Effector memory CD4-positive, alpha-beta T cell (primary cell): Measurements from ENCODE around the gene SLC25A2.
"Not testable (repeated sequence)": the region's sequence is repeated elsewhere in the genome, so short reads cannot be mapped to it uniquely, and the experiment has no call there.

Source experiments
- DNase-seq, 3 donors: peaks; one replicate each; pipeline ENCODE4 v3.0.0-alpha.2; 2020
- H3K27ac ChIP-seq: 2 replicates; pipeline ENCODE4 v1.7.0; 2013; ENCODE audit warnings: mild to moderate bottlenecking, low read length, moderate library complexity; ENCODE audit not compliant: insufficient read depth, poor library complexity, severe bottlenecking
- H3K27me3 ChIP-seq: replicated peaks from 2 replicates; pipeline ENCODE4 v1.7.0; 2013; ENCODE audit warnings: mild to moderate bottlenecking, low read length; ENCODE audit not compliant: insufficient read depth, control insufficient read depth, poor library complexity, severe bottlenecking
- H3K36me3 ChIP-seq: 2 replicates; pipeline ENCODE4 v1.7.0; 2013; ENCODE audit warnings: mild to moderate bottlenecking, low read length, moderate library complexity; ENCODE audit not compliant: control insufficient read depth, insufficient read depth
- H3K4me1 ChIP-seq: 2 replicates; pipeline ENCODE4 v1.7.0; 2013; ENCODE audit warnings: low read length, mild to moderate bottlenecking; ENCODE audit not compliant: control insufficient read depth, insufficient read depth, poor library complexity, severe bottlenecking
- H3K4me3 ChIP-seq: 2 replicates; pipeline ENCODE4 v1.7.0; 2013; ENCODE audit warnings: low read length, low read depth, mild to moderate bottlenecking; ENCODE audit not compliant: insufficient read depth, poor library complexity, severe bottlenecking
- H3K9me3 ChIP-seq: 2 replicates; pipeline ENCODE4 v1.7.0; 2013; ENCODE audit warnings: mild to moderate bottlenecking, low read length, moderate library complexity; ENCODE audit not compliant: control insufficient read depth
- total RNA-seq, 3 donors: gene quantifications; one replicate each; lab custom pipeline; 2026; lab: John Stamatoyannopoulos, UW

The SLC25A2 gene
- total RNA-seq = 0 to 1.4 (median 1.4) reads per million in 3 donors

GRCh38 chr5:141303756-141304155, at the start of gene SLC25A2:
Gene SLC25A2 (minus strand): TSS chr5:141304049. CDS start chr5:141303865, 184 bp downstream.
- no peak for DNase-seq
- Histone ChIP-seq H3K27me3 (no peaks in the 10 kb centered on the region), H3K27ac (no peak within 1 kb of the TSS), H3K36me3 (no peaks in the 10 kb centered on the region), H3K4me3 (no peak within 1 kb of the TSS), H3K4me1 (no peaks in the 10 kb centered on the region), H3K9me3 (peaks cover 36% of the 10 kb centered on the region)

DNA sequence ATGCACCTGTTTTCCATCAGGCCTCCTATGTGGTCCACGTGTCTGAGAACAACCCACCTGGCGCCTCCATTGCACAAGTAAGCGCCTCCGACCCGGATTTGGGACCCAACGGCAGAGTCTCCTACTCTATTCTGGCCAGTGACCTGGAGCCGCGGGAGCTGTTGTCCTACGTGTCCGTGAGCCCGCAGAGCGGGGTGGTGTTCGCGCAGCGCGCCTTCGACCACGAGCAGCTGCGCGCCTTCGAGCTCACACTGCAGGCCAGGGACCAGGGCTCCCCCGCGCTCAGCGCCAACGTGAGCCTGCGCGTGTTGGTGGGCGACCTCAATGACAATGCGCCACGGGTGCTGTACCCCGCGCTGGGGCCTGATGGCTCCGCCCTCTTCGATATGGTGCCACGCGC, 47.7 kb upstream of the SLC25A2 start:
- Histone ChIP-seq H3K9me3 (no peaks in the 10 kb centered on the region), H3K4me3 (no peak overlapping the region), H3K27me3 (peaks cover 8% of the 10 kb centered on the region), H3K4me1 (no peaks in the 10 kb centered on the region), H3K27ac (no peak overlapping the region), H3K36me3 (no peaks in the 10 kb centered on the region)
- DNase-seq = no peak

DNA sequence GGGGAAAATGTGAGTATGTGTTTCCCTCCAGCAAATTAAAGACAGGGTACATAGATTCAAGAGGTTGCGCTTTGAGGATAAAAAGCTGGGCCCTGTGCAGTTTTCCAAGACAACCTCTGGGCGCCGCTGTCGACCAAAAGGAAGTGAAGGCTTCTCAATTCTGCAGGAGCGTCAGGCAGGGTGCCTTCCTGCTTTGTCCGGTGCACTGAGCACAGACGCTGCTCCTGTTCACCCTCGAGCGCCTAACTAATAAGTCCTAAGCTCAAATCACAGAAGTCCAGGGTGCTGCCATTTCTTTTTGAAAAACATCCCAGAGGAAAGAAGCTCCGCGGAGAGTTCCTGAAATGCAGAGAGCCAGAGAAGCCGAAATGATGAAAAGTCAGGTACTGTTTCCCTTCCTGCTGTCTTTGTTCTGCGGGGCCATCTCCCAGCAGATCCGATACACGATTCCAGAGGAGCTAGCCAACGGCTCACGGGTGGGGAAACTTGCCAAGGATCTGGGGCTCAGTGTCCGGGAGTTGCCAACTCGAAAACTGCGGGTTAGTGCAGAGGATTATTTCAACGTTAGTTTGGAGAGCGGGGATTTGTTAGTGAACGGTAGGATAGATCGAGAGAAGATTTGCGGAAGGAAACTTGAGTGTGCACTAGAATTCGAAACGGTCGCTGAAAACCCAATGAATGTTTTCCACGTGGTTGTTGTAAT, 46.2 kb upstream of the SLC25A2 start, which contains the start of gene PCDHGB1:
Gene PCDHGB1 (plus strand): TSS at position 183 of the 703 bp plus-strand sequence. CDS start 162 bp downstream, at position 345.
- H3K27ac ChIP-seq = no peak within 1 kb of the TSS
- H3K27me3 ChIP-seq = peaks cover 10% of the 10 kb centered on the region
- H3K9me3 ChIP-seq = no peaks in the 10 kb centered on the region
- no peaks in the 10 kb centered on the region for H3K4me1 ChIP-seq
- H3K36me3 ChIP-seq = no peaks in the 10 kb centered on the region
- no peak within 1 kb of the TSS for H3K4me3 ChIP-seq
- peak in 1 of 3 donors; percentile 12 for DNase-seq

- not testable (repeated sequence) for H3K4me1 ChIP-seq, H3K36me3 ChIP-seq, H3K9me3 ChIP-seq, H3K4me3 ChIP-seq, H3K27ac ChIP-seq, DNase-seq
- peaks cover 12% of the 10 kb centered on the region for H3K27me3 ChIP-seq
These were observed 42.2 kb upstream of the SLC25A2 start for GRCh38 chr5:141346017-141346416.

GRCh38 chr5:141345327-141345726, 41.5 kb upstream of the SLC25A2 start:
- no peak for DNase-seq
- Histone ChIP-seq H3K4me1 (no peaks in the 10 kb centered on the region), H3K4me3 (no peak overlapping the region), H3K9me3 (no peaks in the 10 kb centered on the region), H3K27me3 (peaks cover 12% of the 10 kb centered on the region), H3K36me3 (no peaks in the 10 kb centered on the region), H3K27ac (no peak overlapping the region)

DNA sequence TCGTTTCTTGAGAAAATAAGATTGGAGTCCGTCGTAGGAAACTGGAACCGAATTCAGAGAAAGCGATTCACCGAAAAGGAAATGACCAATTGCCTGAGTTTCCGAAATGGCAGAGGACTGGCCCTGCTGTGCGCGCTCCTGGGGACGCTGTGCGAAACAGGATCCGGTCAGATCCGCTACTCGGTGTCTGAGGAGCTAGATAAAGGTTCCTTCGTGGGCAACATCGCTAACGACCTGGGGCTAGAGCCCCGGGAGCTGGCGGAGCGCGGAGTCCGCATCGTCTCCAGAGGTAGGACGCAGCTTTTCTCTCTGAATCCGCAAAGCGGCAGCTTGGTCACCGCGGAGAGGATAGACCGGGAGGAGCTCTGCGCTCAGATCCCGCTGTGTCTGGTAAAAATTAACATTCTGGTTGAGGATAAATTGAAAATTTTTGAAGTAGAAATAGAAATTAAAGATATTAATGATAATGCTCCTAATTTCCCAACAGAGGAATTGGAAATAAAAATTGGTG, 40.2 kb upstream of the SLC25A2 start:
- no peak for DNase-seq
- Histone ChIP-seq H3K27me3 (peaks cover 10% of the 10 kb centered on the region), H3K36me3 (no peaks in the 10 kb centered on the region), H3K27ac (no peak overlapping the region), H3K4me3 (no peak overlapping the region), H3K9me3 (no peaks in the 10 kb centered on the region), H3K4me1 (no peaks in the 10 kb centered on the region)

- H3K27ac ChIP-seq = no peak within 1 kb of the TSS
- DNase-seq = no peak
- no peaks in the 10 kb centered on the region for H3K36me3 ChIP-seq
- H3K27me3 ChIP-seq = peaks cover 12% of the 10 kb centered on the region
- no peak within 1 kb of the TSS for H3K4me3 ChIP-seq
- no peaks in the 10 kb centered on the region for H3K4me1 ChIP-seq
- H3K9me3 ChIP-seq = no peaks in the 10 kb centered on the region
These were observed 39.5 kb upstream of the SLC25A2 start, which contains the start of gene PCDHGA3 for GRCh38 chr5:141343242-141343952. Gene PCDHGA3 (plus strand): TSS chr5:141343829. CDS start chr5:141344034, 205 bp downstream.

- no peaks in the 10 kb centered on the region for H3K36me3 ChIP-seq
- H3K27ac ChIP-seq = no peak overlapping the region
- no peak overlapping the region for H3K4me3 ChIP-seq
- H3K9me3 ChIP-seq = no peaks in the 10 kb centered on the region
- no peak for DNase-seq
- H3K4me1 ChIP-seq = no peaks in the 10 kb centered on the region
- H3K27me3 ChIP-seq = peaks cover 18% of the 10 kb centered on the region
These were observed 38.9 kb upstream of the SLC25A2 start for GRCh38 chr5:141342773-141343172.

GRCh38 chr5:141340781-141341354, 37.0 kb upstream of the SLC25A2 start:
- DNase-seq, H3K36me3 ChIP-seq, H3K27ac ChIP-seq, H3K4me1 ChIP-seq, H3K9me3 ChIP-seq, H3K4me3 ChIP-seq: not testable (repeated sequence)
- H3K27me3 ChIP-seq = peaks cover 19% of the 10 kb centered on the region
